NT2/D1 (cell line): Measurements from ENCODE around the gene EPO.
A peak's percentile ranks its signal among the peaks of the same experiment; 100 is the strongest.

Experiments used
- DNase-seq: peaks from one replicate; pipeline ENCODE4 v3.0.0-alpha.2; 2011; ENCODE audit warnings: low read depth, low spot score
- H3K27me3 ChIP-seq: 2 replicates; pipeline ENCODE4 v1.6.0; 2011; ENCODE audit warnings: mild to moderate bottlenecking; ENCODE audit not compliant: insufficient read length, insufficient read depth
- H3K36me3 ChIP-seq: 2 replicates; pipeline ENCODE4 v1.6.1; 2011; ENCODE audit warnings: mild to moderate bottlenecking, low read length, mixed read lengths; ENCODE audit not compliant: insufficient read depth, insufficient read length
- H3K4me1 ChIP-seq: 2 replicates; pipeline ENCODE4 v1.5.1; 2011; ENCODE audit not compliant: insufficient read depth, insufficient read length
- H3K4me3 ChIP-seq: 2 replicates; pipeline ENCODE4 v1.5.1; 2011; ENCODE audit warnings: low read depth; ENCODE audit not compliant: insufficient read length
- H3K9ac ChIP-seq: 2 replicates; pipeline ENCODE4 v1.6.0; 2011; ENCODE audit warnings: low read depth; ENCODE audit not compliant: insufficient read length
- H3K9me3 ChIP-seq: 2 replicates; pipeline ENCODE4 v1.5.1; 2011; ENCODE audit warnings: mild to moderate bottlenecking, low read length; ENCODE audit not compliant: insufficient read depth
- SUZ12 ChIP-seq: IDR thresholded peaks from 2 replicates; pipeline ENCODE4 v1.6.1; 2011; ENCODE audit not compliant: insufficient read length, insufficient read depth; ENCODE audit errors: extremely low read depth
- YY1 ChIP-seq: IDR thresholded peaks from 2 replicates; pipeline ENCODE4 v1.6.1; 2011; ENCODE audit not compliant: insufficient read length, insufficient read depth
- ZNF274 ChIP-seq: IDR thresholded peaks from 2 replicates; pipeline ENCODE4 v1.6.1; 2011; ENCODE audit warnings: mild to moderate bottlenecking, low read depth, low read length

Gene EPO

DNA sequence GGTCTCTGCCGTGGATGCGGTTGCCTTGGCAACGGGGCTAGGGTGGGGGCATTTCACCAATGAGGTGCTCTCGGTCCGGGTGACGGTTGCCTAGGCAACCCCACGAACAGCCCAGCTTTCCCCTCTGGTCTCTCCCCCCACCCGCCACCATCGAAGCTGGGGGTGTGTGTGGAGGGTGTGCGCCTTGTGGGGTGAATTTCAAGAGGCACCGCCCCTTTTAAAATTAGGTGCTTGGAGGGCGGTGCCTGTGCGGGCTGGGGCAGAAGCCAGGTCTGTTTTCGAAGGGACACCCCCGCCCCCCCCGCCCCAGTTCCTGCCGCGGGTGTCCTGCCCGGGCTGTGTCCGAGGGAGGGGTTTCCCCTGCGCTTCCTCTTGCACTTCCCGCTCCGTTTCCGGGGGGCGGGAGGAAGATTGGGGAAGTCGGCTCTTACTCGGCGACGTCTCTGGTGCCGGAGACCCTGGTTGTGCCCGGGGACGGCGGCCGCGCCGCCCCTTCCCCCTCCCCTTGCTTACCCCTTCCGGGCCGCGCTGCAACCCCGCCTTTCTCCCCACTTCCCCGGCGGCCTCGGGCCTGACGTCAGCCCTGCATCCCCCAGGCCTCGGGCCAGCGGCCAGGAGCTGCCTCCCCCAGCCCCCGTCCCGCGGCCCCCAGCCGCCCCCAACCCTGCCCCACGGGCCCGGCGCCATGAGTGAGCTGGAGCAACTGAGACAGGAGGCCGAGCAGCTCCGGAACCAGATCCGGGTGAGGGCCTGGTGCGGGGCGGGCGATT lies 44.5 kb upstream of the EPO start:
- Histone ChIP-seq H3K36me3 (peaks cover 41% of the 10 kb centered on the region), H3K9me3 (no peaks in the 10 kb centered on the region), H3K27me3 (peaks cover 2% of the 10 kb centered on the region), H3K4me1 (peaks cover 13% of the 10 kb centered on the region), H3K9ac (peak overlapping the region; percentile 50), H3K4me3 (peak overlapping the region; percentile 42)
- TF ChIP-seq SUZ12 (no peak), ZNF274 (no peak), YY1 (no peak)
- no peak for DNase-seq

DNA sequence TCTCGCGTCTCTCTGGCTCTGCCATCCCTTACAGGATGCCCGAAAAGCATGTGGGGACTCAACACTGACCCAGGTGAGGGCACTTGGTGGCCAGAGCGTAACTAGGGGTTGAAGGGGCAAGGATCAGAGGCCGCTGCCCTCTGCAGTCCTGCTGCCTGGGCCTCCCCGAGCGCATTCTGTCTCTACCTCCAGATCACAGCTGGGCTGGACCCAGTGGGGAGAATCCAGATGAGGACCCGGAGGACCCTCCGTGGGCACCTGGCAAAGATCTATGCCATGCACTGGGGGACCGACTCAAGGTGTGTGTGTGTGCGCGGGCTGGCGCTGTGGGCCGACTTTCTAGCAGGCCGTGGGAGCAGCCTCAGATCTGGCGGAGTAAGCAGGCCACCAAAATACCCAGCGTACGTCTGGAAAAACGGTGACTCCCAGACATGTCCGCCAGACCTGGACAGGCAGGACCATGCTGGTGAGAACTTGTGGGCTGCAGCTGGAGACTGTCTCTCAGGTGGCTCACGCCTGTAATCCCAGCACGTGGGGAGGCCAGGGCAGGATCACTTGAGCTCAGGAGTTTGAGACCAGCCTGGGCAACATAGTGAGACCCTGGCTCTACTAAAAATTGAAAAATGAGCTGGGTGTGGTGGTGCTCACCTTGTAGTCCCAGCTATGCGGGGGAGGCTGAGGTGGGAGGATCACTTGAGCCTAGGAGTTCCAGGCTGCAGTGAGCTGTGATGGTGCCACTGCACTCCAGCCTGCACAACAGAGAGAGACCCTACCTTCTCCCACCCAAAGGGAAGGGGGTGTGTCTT lies 43.6 kb upstream of the EPO start:
- peak overlapping the region; percentile 50 for H3K9ac ChIP-seq
- H3K4me3 ChIP-seq: peak overlapping the region; percentile 2
- no peaks in the 10 kb centered on the region for H3K9me3 ChIP-seq
- no peak for DNase-seq
- peaks cover 2% of the 10 kb centered on the region for H3K27me3 ChIP-seq
- H3K36me3 ChIP-seq: peaks cover 50% of the 10 kb centered on the region
- peaks cover 18% of the 10 kb centered on the region for H3K4me1 ChIP-seq
- TF ChIP-seq SUZ12 (no peak), ZNF274 (no peak), YY1 (no peak)

DNA sequence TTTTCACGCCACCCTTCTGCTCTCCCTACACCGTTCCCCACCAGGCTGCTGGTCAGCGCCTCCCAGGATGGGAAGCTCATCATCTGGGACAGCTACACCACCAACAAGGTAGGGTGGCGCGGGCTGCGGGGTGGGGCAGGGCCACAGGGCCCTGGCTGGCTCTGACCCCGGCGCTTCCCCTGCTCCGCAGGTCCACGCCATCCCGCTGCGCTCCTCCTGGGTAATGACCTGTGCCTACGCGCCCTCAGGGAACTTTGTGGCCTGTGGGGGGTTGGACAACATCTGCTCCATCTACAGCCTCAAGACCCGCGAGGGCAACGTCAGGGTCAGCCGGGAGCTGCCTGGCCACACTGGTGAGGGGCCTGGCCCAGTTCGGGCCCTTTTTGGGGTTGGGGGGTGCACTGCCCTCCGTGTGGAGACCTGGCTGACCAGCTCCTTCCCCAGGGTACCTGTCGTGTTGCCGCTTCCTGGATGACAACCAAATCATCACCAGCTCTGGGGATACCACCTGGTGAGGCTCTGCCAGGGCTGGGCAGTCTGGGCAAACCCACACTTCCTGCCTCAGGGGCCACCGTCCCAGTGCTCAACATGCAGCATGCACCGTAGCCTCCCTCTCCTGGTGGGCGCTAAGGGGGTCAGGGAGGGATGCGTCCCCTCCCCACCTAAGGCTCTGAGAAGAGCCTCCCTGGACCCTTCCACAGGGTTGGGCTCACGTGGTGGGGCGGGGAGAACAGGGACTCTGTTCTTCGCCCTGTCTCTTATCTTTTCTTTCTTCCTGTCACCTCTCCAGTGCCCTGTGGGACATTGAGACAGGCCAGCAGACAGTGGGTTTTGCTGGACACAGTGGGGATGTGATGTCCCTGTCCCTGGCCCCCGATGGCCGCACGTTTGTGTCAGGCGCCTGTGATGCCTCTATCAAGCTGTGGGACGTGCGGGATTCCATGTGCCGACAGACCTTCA lies 42.7 kb upstream of the EPO start:
- Histone ChIP-seq H3K9ac (no peak overlapping the region), H3K36me3 (peaks cover 59% of the 10 kb centered on the region), H3K27me3 (no peaks in the 10 kb centered on the region), H3K4me1 (peaks cover 23% of the 10 kb centered on the region), H3K4me3 (no peak overlapping the region), H3K9me3 (no peaks in the 10 kb centered on the region)
- DNase-seq: no peak
- TF ChIP-seq SUZ12 (no peak), YY1 (no peak), ZNF274 (no peak)

DNA sequence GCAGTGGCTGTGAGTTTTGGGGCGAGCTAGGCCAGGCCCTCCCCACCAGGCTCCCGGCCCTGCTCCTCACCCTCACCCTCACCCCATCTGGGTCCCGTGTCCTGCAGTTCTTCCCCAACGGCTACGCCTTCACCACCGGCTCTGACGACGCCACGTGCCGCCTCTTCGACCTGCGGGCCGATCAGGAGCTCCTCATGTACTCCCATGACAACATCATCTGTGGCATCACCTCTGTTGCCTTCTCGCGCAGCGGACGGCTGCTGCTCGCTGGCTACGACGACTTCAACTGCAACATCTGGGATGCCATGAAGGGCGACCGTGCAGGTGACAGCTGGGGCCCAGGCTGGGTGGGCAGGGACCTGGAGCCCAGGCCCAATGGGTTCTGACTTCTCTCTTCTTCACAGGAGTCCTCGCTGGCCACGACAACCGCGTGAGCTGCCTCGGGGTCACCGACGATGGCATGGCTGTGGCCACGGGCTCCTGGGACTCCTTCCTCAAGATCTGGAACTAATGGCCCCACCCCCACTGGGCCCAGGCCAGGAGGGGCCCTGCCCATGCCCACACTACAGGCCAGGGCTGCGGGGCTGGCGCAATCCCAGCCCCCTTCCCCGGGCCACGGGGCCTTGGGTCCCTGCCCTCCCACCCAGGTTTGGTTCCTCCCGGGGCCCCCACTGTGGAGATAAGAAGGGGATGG lies 41.8 kb upstream of the EPO start:
- Histone ChIP-seq H3K27me3 (no peaks in the 10 kb centered on the region), H3K4me1 (peaks cover 23% of the 10 kb centered on the region), H3K9ac (no peak overlapping the region), H3K4me3 (no peak overlapping the region), H3K9me3 (no peaks in the 10 kb centered on the region), H3K36me3 (peaks cover 65% of the 10 kb centered on the region)
- no peak for DNase-seq
- no peak for TF ChIP-seq SUZ12
- no peak for TF ChIP-seq ZNF274
- no peak for TF ChIP-seq YY1

DNA sequence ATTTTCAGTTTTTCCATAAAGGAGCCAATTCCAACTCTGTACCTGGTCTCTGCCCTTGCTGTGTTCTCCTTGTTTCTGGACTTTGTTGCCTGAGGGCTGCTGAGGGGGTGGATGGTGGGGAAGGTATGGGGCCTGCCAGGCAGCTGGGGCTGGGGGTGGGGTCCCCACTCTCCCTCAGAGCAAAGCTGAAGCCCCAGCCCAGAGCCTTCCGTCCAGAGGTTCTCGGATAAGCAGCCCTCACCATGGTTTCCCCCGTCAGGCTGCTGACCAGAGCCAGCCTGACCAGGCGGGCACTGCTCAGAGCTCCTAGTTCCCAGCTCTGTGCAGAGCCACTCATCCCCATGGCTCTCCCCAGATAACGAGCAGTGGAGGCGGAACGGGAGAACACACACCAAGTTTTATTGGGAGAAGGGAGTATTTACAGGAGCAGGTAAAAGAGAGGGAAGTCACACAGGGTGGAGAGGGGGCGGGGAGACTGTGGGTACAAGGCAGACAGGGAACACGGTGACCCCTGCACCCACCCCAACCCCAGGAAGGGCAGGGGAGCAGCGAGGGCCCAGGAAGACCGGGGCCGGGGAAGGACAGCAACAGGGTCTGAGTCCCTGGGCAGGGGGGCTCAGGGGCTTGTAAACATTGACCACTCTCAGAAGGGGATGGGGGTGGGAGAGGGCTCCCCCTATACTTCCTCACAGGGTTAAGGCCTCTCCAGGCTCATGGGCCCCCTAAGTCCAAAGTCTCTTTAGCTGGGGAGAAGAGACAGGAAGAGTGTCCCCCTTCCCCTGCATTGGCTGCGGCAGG lies 40.9 kb upstream of the EPO start:
- DNase-seq: no peak
- H3K9me3 ChIP-seq: no peaks in the 10 kb centered on the region
- H3K4me3 ChIP-seq: no peak overlapping the region
- H3K9ac ChIP-seq: no peak overlapping the region
- H3K36me3 ChIP-seq: peaks cover 69% of the 10 kb centered on the region
- H3K27me3 ChIP-seq: no peaks in the 10 kb centered on the region
- H3K4me1 ChIP-seq: peaks cover 23% of the 10 kb centered on the region
- TF ChIP-seq SUZ12: no peak
- no peak for TF ChIP-seq ZNF274
- no peak for TF ChIP-seq YY1
